B cell (primary cell): ENCODE measurements around the gene SUPT7L. TPM values are rescaled to one million over a fixed set of nuclear protein-coding genes. Genes with fewer than 3 reads are reported as not detected.

Experiments used
- ATAC-seq: fragments of 200-7000 bp; cut with Tn5 transposase; one replicate; pipeline ENCODE4 v1.10.0; 2021; ENCODE audit warnings: low read depth, mild to moderate bottlenecking, moderate number of reproducible peaks, moderate library complexity
- CTCF ChIA-PET: fragments of 350-600 bp; sonication (Branson Sonifier 250); formaldehyde crosslinking; loops from one replicate; lab custom pipeline; 2021; ENCODE audit warnings: antibody characterized with exemption, inconsistent platforms; lab: Charles Lee
- POLR2A ChIA-PET: fragments of 350-600 bp; sonication (Branson Sonifier 250); formaldehyde crosslinking; loops from one replicate; lab custom pipeline; 2021; ENCODE audit warnings: antibody characterized with exemption; lab: Charles Lee
- DNase-seq: peaks from one replicate; pipeline ENCODE4 v3.0.0; 2013
- H2AFZ ChIP-seq: 2 replicates; pipeline ENCODE4 v1.6.1; 2012; ENCODE audit warnings: mild to moderate bottlenecking, low read depth, low read length; ENCODE audit not compliant: insufficient read depth, poor library complexity, severe bottlenecking
- H3K27ac ChIP-seq, 2 donors: 1 replicate in 1 of 2; 2 replicates in 1 of 2; pipeline ENCODE4 v1.5.1; 2012 to 2013; ENCODE audit warnings: low read length in 2 of 2, mild to moderate bottlenecking in 2 of 2, moderate library complexity in 1 of 2
- H3K27me3 ChIP-seq, 4 experiments: fragments of 200-600 bp in 1 of 4; sonication (generic) in 1 of 4; replicated peaks in 1 of 4; 1 replicate in 2 of 4; 2 replicates in 2 of 4; pipeline versions ENCODE4 v1.6.1 to v1.7.0; 2013 to 2016; ENCODE audit warnings: low read length in 3 of 4, mild to moderate bottlenecking in 2 of 4, mixed read lengths in 1 of 4, moderate library complexity in 1 of 4; ENCODE audit not compliant: insufficient read depth in 4 of 4, control insufficient read depth in 3 of 4; ENCODE audit errors: control extremely low read depth in 1 of 4
- H3K36me3 ChIP-seq, 2 experiments: replicated peaks in 1 of 2; 1 replicate in 1 of 2; 2 replicates in 1 of 2; pipeline versions ENCODE4 v1.6.1 to v1.7.1; 2013; ENCODE audit warnings: low read length in 1 of 2; ENCODE audit not compliant: insufficient read depth in 2 of 2, control insufficient read depth in 1 of 2; ENCODE audit errors: control extremely low read depth in 1 of 2, extremely low read depth in 1 of 2
- H3K4me1 ChIP-seq, 2 donors: fragments of 200-600 bp in 1 of 2; sonication (generic) in 1 of 2; 1 replicate in 1 of 2; 2 replicates in 1 of 2; pipeline versions ENCODE4 v1.5.1 to v1.6.1; 2013 to 2017; ENCODE audit warnings: low read length in 2 of 2; ENCODE audit not compliant: control insufficient read depth in 2 of 2, insufficient read depth in 2 of 2
- H3K4me2 ChIP-seq: replicated peaks from 2 replicates; pipeline ENCODE3; 2012; ENCODE audit warnings: mild to moderate bottlenecking, low read depth, low read length; ENCODE audit not compliant: poor library complexity, severe bottlenecking
- H3K4me3 ChIP-seq, 5 experiments: fragments of 200-600 bp in 1 of 5; sonication (generic) in 1 of 5; 1 replicate in 3 of 5; 2 replicates in 2 of 5; pipeline versions ENCODE4 v1.5.1 to v1.7.0; 2011 to 2016; ENCODE audit warnings: low read length in 4 of 5, mild to moderate bottlenecking in 4 of 5, low read depth in 2 of 5, control low read depth in 1 of 5, moderate library complexity in 1 of 5; ENCODE audit not compliant: insufficient read depth in 1 of 5; ENCODE audit errors: control extremely low read depth in 1 of 5, extremely low read depth in 1 of 5
- H3K79me2 ChIP-seq: fragments of 200-600 bp; sonication (generic); one replicate; pipeline ENCODE4 v1.6.0; 2016; ENCODE audit warnings: low read length; ENCODE audit not compliant: control insufficient read depth, insufficient read depth
- H3K9ac ChIP-seq: fragments of 200-600 bp; sonication (generic); 2 replicates; pipeline ENCODE4 v1.6.1; 2017; ENCODE audit warnings: mild to moderate bottlenecking, low read length, moderate library complexity
- H3K9me3 ChIP-seq, 3 donors: one replicate each; pipeline versions ENCODE4 v1.6.1 to v1.7.1; 2013; ENCODE audit warnings: low read length in 2 of 3; ENCODE audit not compliant: control insufficient read depth in 2 of 3, insufficient read depth in 1 of 3; ENCODE audit errors: control extremely low read depth in 1 of 3
- H4K20me1 ChIP-seq: 2 replicates; pipeline ENCODE4 v1.6.0; 2012; ENCODE audit warnings: mild to moderate bottlenecking, low read length; ENCODE audit not compliant: insufficient read depth, control insufficient read depth, poor library complexity, severe bottlenecking
- H3K27ac Mint-ChIP-seq: one replicate; pipeline ENCODE4 v1.8.0; 2021; ENCODE audit warnings: mixed read lengths
- H3K27me3 Mint-ChIP-seq: one replicate; pipeline ENCODE4 v1.8.0; 2021; ENCODE audit warnings: mixed read lengths
- H3K4me1 Mint-ChIP-seq: one replicate; pipeline ENCODE4 v1.8.0; 2021; ENCODE audit warnings: mixed read lengths
- H3K4me3 Mint-ChIP-seq: one replicate; pipeline ENCODE4 v1.8.0; 2021; ENCODE audit warnings: mixed read lengths
- H3K9me3 Mint-ChIP-seq: one replicate; pipeline ENCODE4 v1.8.0; 2022; ENCODE audit warnings: mixed read lengths; ENCODE audit not compliant: insufficient read depth
- EZH2 ChIP-seq: IDR thresholded peaks from 2 replicates; pipeline ENCODE4 v1.6.1; 2012; ENCODE audit warnings: borderline replicate concordance, low read depth, mild to moderate bottlenecking, moderate library complexity, low read length; ENCODE audit not compliant: insufficient read depth, poor library complexity, severe bottlenecking
- WGBS: methylation state at CpG from one replicate; pipeline ENCODE4 v1.1.5; 2013; ENCODE audit warnings: missing lambda C conversion rate; ENCODE audit not compliant: insufficient coverage; 5-methylcytosine and 5-hydroxymethylcytosine counted together
- intact Hi-C: fragments of 100-400 bp; cut with micrococcal nuclease; formaldehyde crosslinking; loops from one replicate; pipeline ENCODE4 v1.10.0; 2022
- polyA plus RNA-seq: library from polyadenylated mRNA; depleted of rRNA; stranded (reverse); fragments of >200 nt; gene quantifications from 2 replicates; pipeline ENCODE4 v1.2.3, GENCODE V29; 2012
- total RNA-seq, 2 donors: library from RNA; stranded (reverse); fragments of 120-200 nt in 1 of 2; gene quantifications; 1 replicate in 1 of 2; 2 replicates in 1 of 2; pipeline versions ENCODE4 v1.2.3 to v1.2.4, GENCODE V29; 2013 to 2022
- TF ChIP-seq, protein P1 (sequence below): fragments of 200-600 bp; IDR thresholded peaks from one replicate; pipeline ENCODE4 v1.8.0; 2022; ENCODE audit warnings: antibody characterized with exemption, mild to moderate bottlenecking

Gene SUPT7L
- total and polyA plus RNA-seq, 2 donors (not counting 1 experiment from before 2014, with no cell fraction given), result 40.2 to 42.4 TPM

DNA sequence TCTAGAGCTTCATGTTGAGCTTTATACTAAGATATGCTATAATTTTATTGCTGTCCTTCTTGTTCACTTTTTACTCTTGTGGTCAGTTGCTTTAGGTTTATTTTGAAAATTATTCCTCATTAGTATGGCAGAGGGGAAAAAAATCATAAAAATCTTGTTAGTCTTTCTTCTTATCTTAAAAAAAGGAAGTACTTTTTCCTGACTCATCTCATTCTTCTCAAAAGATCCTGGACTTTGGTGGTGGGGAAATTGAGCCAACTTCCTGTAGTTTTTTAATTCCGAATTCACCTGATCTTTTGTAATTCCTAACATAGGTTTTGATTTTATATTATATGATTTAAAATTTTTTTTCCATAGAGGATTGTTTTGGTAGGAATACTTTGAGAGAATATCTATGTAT, 4.0 kb upstream of the SUPT7L start:
- peaks cover 28% of the 10 kb centered on the region for H3K79me2 ChIP-seq
- Mint-ChIP-seq H3K9me3 (no peaks in the 10 kb centered on the region), H3K27ac (no peak overlapping the region), H3K4me3 (no peak overlapping the region), H3K27me3 (no peaks in the 10 kb centered on the region), H3K4me1 (peaks cover 28% of the 10 kb centered on the region)
- no peak overlapping the region for H2AFZ ChIP-seq
- no peak overlapping the region for H3K9ac ChIP-seq
- peaks cover 17 to 20% of the 10 kb centered on the region in 2 donors for H3K4me1 ChIP-seq
- WGBS, result no CpG with 5 or more reads among the region's 1 CpG
- H3K4me3 ChIP-seq, result no peak overlapping the region
- DNase-seq (no peak), ATAC-seq (no peak)
- POLR2A ChIA-PET, result interaction anchor here (0.7 kb wide), 1 partner anchor 172 kb away, joined by 4 read pairs; no protein-coding TSS in a partner anchor
- TF ChIP-seq EZH2, result no peak
- TF ChIP-seq, protein P1, sequence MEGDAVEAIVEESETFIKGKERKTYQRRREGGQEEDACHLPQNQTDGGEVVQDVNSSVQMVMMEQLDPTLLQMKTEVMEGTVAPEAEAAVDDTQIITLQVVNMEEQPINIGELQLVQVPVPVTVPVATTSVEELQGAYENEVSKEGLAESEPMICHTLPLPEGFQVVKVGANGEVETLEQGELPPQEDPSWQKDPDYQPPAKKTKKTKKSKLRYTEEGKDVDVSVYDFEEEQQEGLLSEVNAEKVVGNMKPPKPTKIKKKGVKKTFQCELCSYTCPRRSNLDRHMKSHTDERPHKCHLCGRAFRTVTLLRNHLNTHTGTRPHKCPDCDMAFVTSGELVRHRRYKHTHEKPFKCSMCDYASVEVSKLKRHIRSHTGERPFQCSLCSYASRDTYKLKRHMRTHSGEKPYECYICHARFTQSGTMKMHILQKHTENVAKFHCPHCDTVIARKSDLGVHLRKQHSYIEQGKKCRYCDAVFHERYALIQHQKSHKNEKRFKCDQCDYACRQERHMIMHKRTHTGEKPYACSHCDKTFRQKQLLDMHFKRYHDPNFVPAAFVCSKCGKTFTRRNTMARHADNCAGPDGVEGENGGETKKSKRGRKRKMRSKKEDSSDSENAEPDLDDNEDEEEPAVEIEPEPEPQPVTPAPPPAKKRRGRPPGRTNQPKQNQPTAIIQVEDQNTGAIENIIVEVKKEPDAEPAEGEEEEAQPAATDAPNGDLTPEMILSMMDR, result no peak
- no peak overlapping the region for H3K4me2 ChIP-seq
- peaks cover 13 to 40% of the 10 kb centered on the region in 2 experiments for H3K36me3 ChIP-seq
- no peaks in the 10 kb centered on the region for H3K27me3 ChIP-seq
- CTCF ChIA-PET, result interaction anchor here (5.0 kb wide), 1 partner anchor 15 kb away, joined by 52 read pairs; no protein-coding TSS in a partner anchor
- intact Hi-C loops, result loop anchor here (10.0 kb wide), 1 partner anchor 83 kb away; the partner anchor contains the start of gene ZNF512
- H3K27ac ChIP-seq, result no peak overlapping the region
- peaks cover 0 to 3% (median 0%) of the 10 kb centered on the region in 3 donors for H3K9me3 ChIP-seq
- H4K20me1 ChIP-seq, result no peaks in the 10 kb centered on the region

DNA sequence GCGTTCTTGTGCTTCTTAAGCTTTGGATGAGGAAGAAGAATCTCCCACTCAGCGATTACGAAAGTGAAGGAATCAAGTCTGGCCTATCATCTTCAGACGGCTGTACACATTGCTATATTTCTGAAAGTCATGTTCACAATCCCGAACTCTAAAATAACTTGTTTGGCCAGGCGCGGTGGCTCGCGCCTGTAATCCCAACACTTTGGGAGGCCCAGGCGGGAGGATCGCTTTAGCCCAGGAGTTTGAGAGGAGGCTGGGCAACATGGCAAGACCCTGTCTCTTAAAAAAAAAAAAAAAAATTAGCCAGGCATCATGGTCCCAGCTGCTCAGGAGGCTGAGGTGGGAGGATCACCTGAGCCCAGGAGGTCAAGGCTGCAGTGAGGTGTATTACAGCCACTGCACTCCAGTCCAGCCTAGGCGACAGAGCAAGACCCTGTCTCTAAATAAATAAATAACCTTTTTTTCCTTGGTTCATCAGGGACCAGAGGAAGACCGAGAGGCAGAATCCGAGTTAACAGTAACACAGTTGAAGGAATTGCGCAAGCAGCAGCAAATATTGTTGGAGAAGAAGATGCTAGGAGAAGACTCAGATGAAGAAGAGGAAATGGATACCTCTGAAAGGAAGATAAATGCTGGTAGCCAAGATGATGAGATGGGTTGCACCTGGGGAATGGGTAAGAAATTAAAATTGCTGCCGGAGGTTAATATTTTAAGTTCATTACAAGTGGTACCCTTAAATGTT, 1.4 kb upstream of the SUPT7L start:
- Histone ChIP-seq H3K4me2 (peak overlapping the region; percentile 96), H3K27ac (peak overlapping the region in 1 of 2 donors; percentile 99), H3K9me3 (peaks cover 0 to 3% (median 0%) of the 10 kb centered on the region in 3 donors), H3K4me3 (peak overlapping the region; percentile 75 to 100 (median 97)), H3K27me3 (no peaks in the 10 kb centered on the region), H3K9ac (peak overlapping the region; percentile 98), H3K36me3 (peaks cover 9 to 42% of the 10 kb centered on the region in 2 experiments), H3K79me2 (peaks cover 42% of the 10 kb centered on the region), H4K20me1 (no peaks in the 10 kb centered on the region), H2AFZ (peak overlapping the region; percentile 99), H3K4me1 (peaks cover 19 to 23% of the 10 kb centered on the region in 2 donors)
- Mint-ChIP-seq H3K4me3 (peak overlapping the region; percentile 99), H3K27ac (peak overlapping the region; percentile 99), H3K4me1 (peaks cover 40% of the 10 kb centered on the region), H3K9me3 (no peaks in the 10 kb centered on the region), H3K27me3 (no peaks in the 10 kb centered on the region)
- ATAC-seq, result no peak
- intact Hi-C loops, result loop anchor here (10.0 kb wide), 1 partner anchor 80 kb away; the partner anchor contains the start of gene ZNF512
- WGBS, result 96% methylated on average over 12 of the region's 16 CpGs
- no peak for TF ChIP-seq EZH2
- TF ChIP-seq, protein P1, result no peak
- ChIA-PET POLR2A (interaction anchor here (1.6 kb wide), 1 partner anchor 294 kb away, joined by 4 read pairs; the partner anchor contains the start of gene SNX17), CTCF (interaction anchor here (2.3 to 5.0 kb wide), 2 partner anchors 17 to 19 kb away, joined by 22 to 52 read pairs; no protein-coding TSS in a partner anchor)
- no peak for DNase-seq
